Body of pancreas (tissue), 4 donors: Measurements from ENCODE around the gene GNS. TPM values are rescaled to one million over a fixed set of nuclear protein-coding genes. Genes with fewer than 3 reads are reported as not detected.

Source experiments
- ATAC-seq: fragments of 150-250 bp; one replicate; pipeline ENCODE4 v1.9.1; 2016
- DNase-seq, 4 donors: peaks; one replicate each; pipeline ENCODE4 v3.0.0-alpha.2; 2019
- H3K27ac ChIP-seq, 4 donors: fragments of 200-600 bp; sonication (generic); 1 replicate in 3 of 4; 2 replicates in 1 of 4; pipeline versions ENCODE4 v1.5.1 to v1.6.1; 2016 to 2019; ENCODE audit warnings: mild to moderate bottlenecking in 1 of 4, mixed read lengths in 1 of 4, moderate library complexity in 1 of 4
- H3K27me3 ChIP-seq, 2 donors: fragments of 200-600 bp; sonication (generic); one replicate each; pipeline ENCODE4 v1.6.0; 2016; ENCODE audit warnings: mild to moderate bottlenecking in 1 of 2
- H3K36me3 ChIP-seq, 2 donors: fragments of 200-600 bp; sonication (generic); replicated peaks in 1 of 2; 2 replicates each; pipeline ENCODE4 v1.5.1; 2016; ENCODE audit warnings: low read depth in 2 of 2; ENCODE audit not compliant: insufficient read depth in 1 of 2
- H3K4me1 ChIP-seq: fragments of 200-600 bp; sonication (generic); one replicate; pipeline ENCODE4 v1.6.0; 2016
- H3K4me3 ChIP-seq, 2 donors: fragments of 200-600 bp; sonication (generic); 1 replicate in 1 of 2; 2 replicates in 1 of 2; pipeline ENCODE4 v1.5.1; 2016 to 2019
- H3K9me3 ChIP-seq, 3 donors: fragments of 200-600 bp; sonication (generic); 1 replicate in 2 of 3; 2 replicates in 1 of 3; pipeline ENCODE4 v1.5.1; 2016
- POLR2A ChIP-seq, 3 donors: fragments of 450-650 bp; IDR thresholded peaks; one replicate each; pipeline ENCODE4 v1.6.1; 2016; ENCODE audit warnings: antibody characterized with exemption in 3 of 3, mild to moderate bottlenecking in 2 of 3
- WGBS, 2 donors: methylation state at CpG; one replicate each; pipeline ENCODE4 v1.1.5; 2017; 5-methylcytosine and 5-hydroxymethylcytosine counted together
- intact Hi-C: fragments of 100-400 bp; cut with DNase I; formaldehyde crosslinking; loops from one replicate; pipeline ENCODE4 v1.15.1; 2023
- total RNA-seq, 2 donors: library from RNA; depleted of rRNA; stranded (reverse); fragments of >200 nt; gene quantifications; one replicate each; pipeline ENCODE4 v1.1.0, GENCODE V29; 2016
- TF ChIP-seq, protein P1 (sequence below), 7 experiments: fragments of 450-650 bp in 4 of 7; fragments of 200-600 bp in 3 of 7; sonication (generic) in 3 of 7; IDR thresholded peaks; one replicate each; pipeline ENCODE4 v1.5.1; 2016 to 2019; ENCODE audit warnings: antibody characterized with exemption in 7 of 7

Gene GNS
- total RNA-seq, 2 donors from 2014 or later, result 29.3 to 43.1 TPM

DNA sequence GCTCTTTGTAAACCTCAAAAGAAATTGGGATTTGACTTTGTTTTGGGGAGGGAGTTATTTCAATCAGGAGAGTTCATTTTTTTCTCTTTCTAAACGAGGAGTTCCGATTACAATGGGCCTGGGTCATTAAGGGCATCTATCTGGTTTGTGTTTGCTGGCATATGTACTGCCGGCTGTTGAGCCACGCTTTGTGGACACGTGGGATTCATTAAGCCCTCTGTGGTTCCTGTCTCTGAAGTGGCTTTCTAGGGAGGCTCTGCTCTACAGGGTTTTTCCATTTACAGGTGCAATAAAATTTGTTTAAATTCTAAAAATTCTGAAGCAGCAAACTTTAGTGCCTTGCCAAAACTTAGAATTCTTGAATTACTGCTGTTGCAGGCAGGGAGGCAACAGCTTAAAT is 57.9 kb downstream of the GNS start:
- no peaks in the 10 kb centered on the region for H3K36me3 ChIP-seq
- no peak overlapping the region for H3K27ac ChIP-seq
- H3K4me3 ChIP-seq, result no peak overlapping the region
- WGBS, 2 donors, result 64 to 65% methylated on average over 5 of the region's 5 CpGs
- no peak for TF ChIP-seq POLR2A (IDR thresholded peaks at IDR 0.05)
- TF ChIP-seq, protein P1, sequence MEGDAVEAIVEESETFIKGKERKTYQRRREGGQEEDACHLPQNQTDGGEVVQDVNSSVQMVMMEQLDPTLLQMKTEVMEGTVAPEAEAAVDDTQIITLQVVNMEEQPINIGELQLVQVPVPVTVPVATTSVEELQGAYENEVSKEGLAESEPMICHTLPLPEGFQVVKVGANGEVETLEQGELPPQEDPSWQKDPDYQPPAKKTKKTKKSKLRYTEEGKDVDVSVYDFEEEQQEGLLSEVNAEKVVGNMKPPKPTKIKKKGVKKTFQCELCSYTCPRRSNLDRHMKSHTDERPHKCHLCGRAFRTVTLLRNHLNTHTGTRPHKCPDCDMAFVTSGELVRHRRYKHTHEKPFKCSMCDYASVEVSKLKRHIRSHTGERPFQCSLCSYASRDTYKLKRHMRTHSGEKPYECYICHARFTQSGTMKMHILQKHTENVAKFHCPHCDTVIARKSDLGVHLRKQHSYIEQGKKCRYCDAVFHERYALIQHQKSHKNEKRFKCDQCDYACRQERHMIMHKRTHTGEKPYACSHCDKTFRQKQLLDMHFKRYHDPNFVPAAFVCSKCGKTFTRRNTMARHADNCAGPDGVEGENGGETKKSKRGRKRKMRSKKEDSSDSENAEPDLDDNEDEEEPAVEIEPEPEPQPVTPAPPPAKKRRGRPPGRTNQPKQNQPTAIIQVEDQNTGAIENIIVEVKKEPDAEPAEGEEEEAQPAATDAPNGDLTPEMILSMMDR (IDR thresholded peaks at IDR 0.05), result no peak
- ATAC-seq (no peak), DNase-seq (no peak)
- intact Hi-C loops, result loop anchor here (5.0 kb wide), 1 partner anchor 149 kb away; no protein-coding TSS in a partner anchor
- H3K4me1 ChIP-seq, result peaks cover 3% of the 10 kb centered on the region
- H3K27me3 ChIP-seq, result no peaks in the 10 kb centered on the region
- no peaks in the 10 kb centered on the region for H3K9me3 ChIP-seq

DNA sequence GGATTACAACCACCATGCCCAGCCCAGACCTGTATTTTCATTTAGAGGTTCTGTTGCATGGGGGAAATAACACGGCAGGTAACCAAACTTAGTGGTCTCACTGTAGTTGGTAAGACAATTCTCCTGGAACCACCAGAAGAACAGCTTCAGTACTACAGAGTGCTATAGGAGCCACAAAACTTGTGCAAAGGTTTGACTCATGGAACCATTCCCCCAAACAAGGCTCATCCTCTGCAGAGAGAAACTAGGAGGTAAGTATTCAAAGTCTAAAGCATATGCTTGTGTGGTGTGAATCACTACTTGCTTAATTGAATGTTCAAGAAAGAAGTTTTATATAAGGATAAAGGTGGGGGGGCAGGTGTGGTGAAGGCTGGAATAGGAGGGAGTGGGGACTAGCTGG is 58.7 kb downstream of the GNS start:
- H3K9me3 ChIP-seq, result no peaks in the 10 kb centered on the region
- H3K4me1 ChIP-seq, result peaks cover 5% of the 10 kb centered on the region
- ATAC-seq (no peak), DNase-seq (no peak)
- intact Hi-C loops, result loop anchor here (5.0 kb wide), 1 partner anchor 148 kb away; no protein-coding TSS in a partner anchor
- WGBS, 2 donors, result 75 to 94% methylated on average over 1 of the region's 1 CpG
- no peak overlapping the region for H3K4me3 ChIP-seq
- no peaks in the 10 kb centered on the region for H3K27me3 ChIP-seq
- no peak overlapping the region for H3K27ac ChIP-seq
- H3K36me3 ChIP-seq, result no peaks in the 10 kb centered on the region
- no peak for TF ChIP-seq POLR2A (IDR thresholded peaks at IDR 0.05)
- TF ChIP-seq, protein P1 (IDR thresholded peaks at IDR 0.05), result no peak

DNA sequence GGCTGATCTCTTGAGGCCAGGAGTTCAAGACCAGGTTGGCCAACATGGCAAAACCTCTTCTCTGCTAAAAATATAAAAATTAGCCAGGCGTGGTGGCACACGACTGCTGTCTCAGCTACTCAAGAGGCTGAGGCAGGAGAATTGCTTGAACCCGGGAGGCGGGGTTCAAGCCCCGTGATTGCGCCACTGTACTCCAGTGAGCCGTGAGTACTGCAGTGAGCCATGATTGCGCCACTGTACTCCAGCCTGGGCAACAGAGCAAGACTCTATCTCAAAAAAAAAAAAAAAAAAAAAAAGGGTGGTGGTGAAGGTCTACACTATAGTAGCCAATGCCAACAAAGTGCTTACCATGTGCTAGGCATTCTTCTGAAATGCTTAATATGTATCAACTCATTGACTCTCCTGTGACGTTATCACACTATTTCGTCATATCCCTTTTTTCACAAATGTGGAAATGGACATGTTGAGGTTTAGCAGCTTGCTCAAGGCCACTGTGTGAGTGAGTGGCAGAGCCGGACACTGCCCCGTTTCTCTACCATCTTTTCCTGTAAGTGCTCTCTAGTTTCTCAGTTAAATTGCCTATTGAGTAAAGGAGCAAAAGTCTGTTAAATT is 59.6 kb downstream of the GNS start:
- WGBS, 2 donors, result 74 to 83% methylated on average over 12 of the region's 12 CpGs
- H3K9me3 ChIP-seq, result no peaks in the 10 kb centered on the region
- H3K4me1 ChIP-seq, result peaks cover 5% of the 10 kb centered on the region
- peaks cover 0 to 3% of the 10 kb centered on the region in 2 donors for H3K36me3 ChIP-seq
- ATAC-seq (no peak), DNase-seq (peak in 1 of 4 donors; percentile 30)
- no peaks in the 10 kb centered on the region for H3K27me3 ChIP-seq
- H3K4me3 ChIP-seq, result no peak overlapping the region
- TF ChIP-seq POLR2A (IDR thresholded peaks at IDR 0.05), result no peak
- TF ChIP-seq, protein P1 (IDR thresholded peaks at IDR 0.05), result no peak
- intact Hi-C loops, result loop anchor here (5.0 kb wide), 1 partner anchor 147 kb away; no protein-coding TSS in a partner anchor
- no peak overlapping the region for H3K27ac ChIP-seq

DNA sequence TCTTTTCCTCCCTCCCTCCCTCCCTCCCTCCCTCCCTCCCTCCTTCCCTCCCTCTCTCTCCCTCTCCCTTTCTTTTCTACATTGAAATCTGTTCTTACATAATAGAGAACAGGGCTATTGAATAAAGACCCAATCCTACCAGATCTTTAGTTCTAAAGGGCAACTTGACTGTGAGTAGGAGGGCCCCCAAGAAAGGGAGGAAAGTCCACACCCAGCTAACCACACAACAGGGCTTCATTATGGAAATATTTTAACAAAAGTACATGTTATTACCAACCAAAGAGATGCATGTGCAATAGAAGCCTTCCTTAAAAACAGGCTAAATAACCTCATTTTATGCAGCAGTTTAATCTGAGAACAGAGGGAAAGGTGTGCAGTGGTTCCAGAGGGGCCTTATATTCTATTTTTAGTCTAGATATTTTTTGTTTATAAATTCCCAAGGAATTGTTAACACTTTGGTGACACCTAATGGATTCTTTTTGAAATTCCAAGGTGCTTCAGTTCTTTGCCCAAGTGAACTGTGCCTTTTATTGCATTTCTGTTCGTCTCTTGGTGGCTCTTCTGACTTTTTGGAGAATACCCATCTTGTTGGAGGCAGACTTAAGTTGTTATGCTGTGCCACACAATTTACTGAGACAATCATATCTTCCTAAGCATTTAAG is 63.0 kb downstream of the GNS start:
- Histone ChIP-seq H3K4me1 (peaks cover 5% of the 10 kb centered on the region), H3K27me3 (no peaks in the 10 kb centered on the region), H3K9me3 (no peaks in the 10 kb centered on the region), H3K4me3 (no peak overlapping the region), H3K27ac (peak overlapping the region in 1 of 4 donors; percentile 13), H3K36me3 (peaks cover 0 to 3% of the 10 kb centered on the region in 2 donors)
- no peak for ATAC-seq
- TF ChIP-seq, protein P1 (IDR thresholded peaks at IDR 0.05), result peak in 6 of 7 experiments; percentile 13 to 56 (median 46)
- no peak for TF ChIP-seq POLR2A (IDR thresholded peaks at IDR 0.05)
- no peak for DNase-seq
- intact Hi-C loops, result no loop called here
- 17 to 24% methylated on average over 1 of the region's 1 CpG for WGBS, 2 donors
